K562 (cell line): ENCODE data around the gene NMRAL1. TPM values are rescaled to one million over a fixed set of nuclear protein-coding genes. Genes with fewer than 3 reads are reported as not detected.

Experiments used
- ATAC-seq: fragments of 200-7000 bp; cut with Tn5 transposase; 3 replicates; pipeline ENCODE4 v1.9.1; 2020; ENCODE audit warnings: moderate library complexity
- BruUV-seq: library from RNA; stranded (reverse); fragments of 400-500 nt; replicated peaks from 2 replicates; lab custom pipeline; 2021; lab: Mats Ljungman, UMichigan
- CTCF ChIA-PET: fragments of 300-600 bp; formaldehyde crosslinking; extraction: SDS; loops from one replicate; lab custom pipeline; 2021; ENCODE audit warnings: low intra/inter-chr PET ratio; lab: Yijun Ruan, JAX
- POLR2A ChIA-PET: fragments of 300-600, 350-650 bp; sonication (Branson Sonifier 250); formaldehyde crosslinking; extraction: SDS; loops from one replicate; lab custom pipeline; 2021; ENCODE audit warnings: antibody characterized with exemption, inconsistent platforms; lab: Yijun Ruan, JAX
- DNase-seq, 4 experiments: peaks; one replicate each; pipeline versions ENCODE4 v3.0.0 to v3.0.0-alpha.2; 2011 to 2018; ENCODE audit warnings: low spot score in 3 of 4, mixed read lengths in 3 of 4; ENCODE audit errors: extremely low read depth in 1 of 4
- FAIRE-seq: peaks from 2 replicates; lab custom pipeline; 2011; peaks lifted over from hg19 to GRCh38; lab: Jason Lieb, UNC
- H2AFZ ChIP-seq: 2 replicates; pipeline ENCODE4 v1.6.0; 2011; ENCODE audit warnings: low read depth, low read length, control low read depth, inconsistent platforms
- H3K27ac ChIP-seq: fragments of 200-600 bp; 3 replicates; pipeline ENCODE4 v1.8.0; 2011; ENCODE audit warnings: low read depth, mild to moderate bottlenecking, control low read depth, inconsistent platforms, low read length, moderate library complexity, mixed read lengths; ENCODE audit errors: extremely low read depth
- H3K27me3 ChIP-seq, 2 experiments: fragments of 300-600 bp in 1 of 2; 2 replicates in 1 of 2; 3 replicates in 1 of 2; pipeline versions ENCODE4 v1.6.0 to v1.8.0; 2011; ENCODE audit warnings: inconsistent platforms in 2 of 2, low read length in 2 of 2, mild to moderate bottlenecking in 1 of 2, mixed read lengths in 1 of 2, moderate library complexity in 1 of 2; ENCODE audit not compliant: control insufficient read depth in 2 of 2, insufficient read depth in 2 of 2
- H3K36me3 ChIP-seq: fragments of 300-600 bp; 3 replicates; pipeline ENCODE4 v1.8.0; 2011; ENCODE audit warnings: mild to moderate bottlenecking, low read length, inconsistent platforms; ENCODE audit not compliant: control insufficient read depth, insufficient read depth
- H3K4me1 ChIP-seq, 2 experiments: fragments of 200-600 bp in 1 of 2; replicated peaks in 1 of 2; 2 replicates in 1 of 2; 3 replicates in 1 of 2; pipeline versions ENCODE4 v1.5.1 to v1.8.0; 2011; ENCODE audit warnings: inconsistent platforms in 2 of 2, low read length in 2 of 2, mild to moderate bottlenecking in 1 of 2, mixed read lengths in 1 of 2, moderate library complexity in 1 of 2; ENCODE audit not compliant: control insufficient read depth in 2 of 2, insufficient read depth in 2 of 2
- H3K4me2 ChIP-seq: 2 replicates; pipeline ENCODE4 v1.6.1; 2011; ENCODE audit warnings: low read length, control low read depth, inconsistent platforms, mixed read lengths; ENCODE audit not compliant: insufficient read depth
- H3K4me3 ChIP-seq: fragments of 200-600 bp; sonication (generic), shearing (Covaris generic); 2 replicates; pipeline ENCODE4 v1.5.1; 2016; ENCODE audit warnings: control low read depth, inconsistent platforms
- H3K79me2 ChIP-seq: fragments of 200-600 bp; 3 replicates; pipeline ENCODE4 v1.8.0; 2011; ENCODE audit warnings: low read length, inconsistent platforms; ENCODE audit not compliant: control insufficient read depth, insufficient read depth
- H3K9ac ChIP-seq, 2 experiments: 2 replicates each; pipeline versions ENCODE4 v1.6.0 to v1.6.1; 2011; ENCODE audit warnings: low read depth in 2 of 2, low read length in 2 of 2, control low read depth in 1 of 2, inconsistent platforms in 1 of 2, mild to moderate bottlenecking in 1 of 2, mixed read lengths in 1 of 2; ENCODE audit not compliant: insufficient read depth in 1 of 2
- H3K9me1 ChIP-seq: one replicate; pipeline ENCODE4 v1.6.0; 2011; ENCODE audit warnings: inconsistent platforms, mild to moderate bottlenecking, low read length, moderate library complexity; ENCODE audit not compliant: control insufficient read depth, insufficient read depth
- H3K9me3 ChIP-seq: replicated peaks from 2 replicates; pipeline ENCODE4 v1.5.1; 2011; ENCODE audit warnings: low read depth, low read length, inconsistent platforms; ENCODE audit not compliant: control insufficient read depth, insufficient read depth
- H4K20me1 ChIP-seq: replicated peaks from 2 replicates; pipeline ENCODE4 v1.6.1; 2011; ENCODE audit warnings: low read length, inconsistent platforms, mixed read lengths; ENCODE audit not compliant: control insufficient read depth, insufficient read depth
- BACH1 ChIP-seq: fragments of 200-800 bp; sonication (Bioruptor generic); IDR thresholded peaks from 2 replicates; pipeline ENCODE4 v1.6.1; 2016; ENCODE audit warnings: missing genetic modification characterization, missing compliant biosample characterization
- CC2D1A ChIP-seq: fragments of 450-650 bp; IDR thresholded peaks from 2 replicates; pipeline ENCODE4 v1.6.1; 2017; ENCODE audit warnings: mild to moderate bottlenecking
- MYBL2 ChIP-seq, 2 experiments: fragments of 450-650 bp in 1 of 2; sonication (generic) in 1 of 2; formaldehyde crosslinking in 1 of 2; IDR thresholded peaks; 2 replicates each; pipeline versions ENCODE4 v1.6.1 to v1.8.1; 2017 to 2022; ENCODE audit warnings: borderline replicate concordance in 1 of 2, inconsistent platforms in 1 of 2, low read depth in 1 of 2, mild to moderate bottlenecking in 1 of 2, missing genetic modification reagents in 1 of 2, moderate library complexity in 1 of 2
- NFYB ChIP-seq: IDR thresholded peaks from 2 replicates; pipeline ENCODE4 v1.6.1; 2011; ENCODE audit warnings: mild to moderate bottlenecking, moderate library complexity; ENCODE audit not compliant: insufficient read length; ENCODE audit errors: extremely low read depth
- XRCC3 ChIP-seq: fragments of 450-650 bp; IDR thresholded peaks from 2 replicates; pipeline ENCODE4 v1.6.1; 2017; ENCODE audit warnings: mild to moderate bottlenecking, moderate library complexity
- ZFP1 ChIP-seq: fragments of 450-650 bp; formaldehyde crosslinking; IDR thresholded peaks from 2 replicates; pipeline ENCODE4 v1.4.0; 2020; ENCODE audit warnings: mild to moderate bottlenecking, mixed read lengths
- ZNF124 ChIP-seq: sonication (generic); formaldehyde crosslinking; IDR thresholded peaks from 2 replicates; pipeline ENCODE4 v1.8.1; 2022; ENCODE audit warnings: missing genetic modification reagents
- ZNF143 ChIP-seq: sonication (generic); formaldehyde crosslinking; IDR thresholded peaks from 2 replicates; pipeline ENCODE4 v1.9.0; 2022; ENCODE audit warnings: mild to moderate bottlenecking, missing genetic modification reagents
- ZNF224 ChIP-seq: sonication (generic); formaldehyde crosslinking; IDR thresholded peaks from 2 replicates; pipeline ENCODE4 v1.8.0; 2022; ENCODE audit warnings: mild to moderate bottlenecking, missing genetic modification reagents
- WGBS: fragments of 100-300 bp; shearing (Covaris generic); methylation state at CpG from one replicate; pipeline ENCODE4 v1.1.6; 2016; ENCODE audit warnings: low coverage, mixed read lengths; ENCODE audit not compliant: insufficient coverage; ENCODE audit errors: missing lambda C conversion rate; 5-methylcytosine and 5-hydroxymethylcytosine counted together
- in situ Hi-C: fragments of 300-500 bp; cut with MboI; formaldehyde crosslinking; loops from 4 replicates; pipeline ENCODE4 v1.15.0; 2018; ENCODE audit warnings: inconsistent platforms, mixed read lengths
- intact Hi-C: fragments of 100-400 bp; cut with micrococcal nuclease; formaldehyde crosslinking; loops from 2 replicates; pipeline ENCODE4 v1.14.2; 2022
- polyA plus RNA-seq, 8 experiments: library from polyadenylated mRNA; depleted of rRNA in 4 of 8; stranded (reverse) in 5 of 8; unstranded in 3 of 8; fragments of >200 nt; fragmentation: Nextera tagmentation in 2 of 8; fragmentation: Illumina TruSeq in 1 of 8; extraction: Ambion mirVana in 2 of 8; extraction: Trizol in 1 of 8; gene quantifications; 2 replicates each; pipeline versions ENCODE4 v1.2.1 to v1.2.3, GENCODE V29; 2011 to 2014; ENCODE audit warnings: inconsistent platforms in 1 of 8, missing spikeins in 1 of 8
- total RNA-seq, 7 experiments: library from RNA; depleted of rRNA in 6 of 7; stranded (reverse); fragments of >200 nt in 6 of 7; fragmentation: Illumina TruSeq in 2 of 7; extraction: Trizol in 2 of 7; gene quantifications; 2 replicates each; pipeline versions ENCODE4 v1.2.1 to v1.2.3, GENCODE V29; 2011 to 2021; ENCODE audit warnings: low replicate concordance in 1 of 7

The NMRAL1 gene
- total and polyA plus RNA-seq, 9 of the 15 experiments (the other 6 are each of a cell fraction or from before 2014, with no cell fraction given): 6.3 to 116 (median 63.2) TPM

DNA sequence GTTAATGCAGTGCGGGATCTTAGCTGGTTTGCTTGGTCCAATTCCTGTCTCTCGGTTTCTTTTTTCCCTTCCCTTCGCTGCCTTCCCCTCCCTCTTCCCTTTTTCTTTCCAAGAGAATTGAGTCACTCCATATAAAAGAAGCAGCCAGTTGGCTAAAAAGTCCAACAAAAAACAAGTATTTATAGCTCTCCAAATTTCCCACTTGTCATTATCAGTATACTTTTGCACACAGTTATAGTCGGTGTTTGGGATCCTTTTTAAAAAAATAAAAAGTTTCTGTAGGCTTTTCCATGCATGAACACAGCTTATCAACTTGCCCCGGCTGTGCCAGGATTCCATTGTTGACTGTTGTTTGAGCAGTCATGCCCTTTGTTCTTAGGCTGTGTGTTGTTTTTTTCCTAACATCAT, 26.6 kb upstream of the NMRAL1 start:
- DNase-seq (no peak), FAIRE-seq (no peak), ATAC-seq (no peak)
- Histone ChIP-seq H3K9me3 (no peaks in the 10 kb centered on the region), H3K27me3 (no peaks in the 10 kb centered on the region), H3K4me1 (peaks cover 0 to 6% of the 10 kb centered on the region in 2 experiments; a peak in 3 of 5 replicates), H2AFZ (no peak overlapping the region), H3K9me1 (no peaks in the 10 kb centered on the region), H4K20me1 (peaks cover 11% of the 10 kb centered on the region; the same call in 1 of the 2 replicates), H3K4me2 (no peak overlapping the region), H3K27ac (no peak overlapping the region), H3K9ac (no peak overlapping the region), H3K4me3 (no peak overlapping the region), H3K36me3 (peaks cover 22% of the 10 kb centered on the region), H3K79me2 (peaks cover 29% of the 10 kb centered on the region; the same call in 2 of the 3 replicates)
- intact Hi-C loops: no loop called here
- ChIA-PET POLR2A (interaction anchor here (0.9 to 3.4 kb wide), 4 partner anchors 10 to 25 kb away, joined by 3 to 10 read pairs (median 4); partner anchors contain the start of gene HMOX2), CTCF (no interaction called here)
- no TSS peak for BruUV-seq
- 77% methylated on average over 4 of the region's 5 CpGs for WGBS
- no peak for TF ChIP-seq NFYB
- no peak for TF ChIP-seq ZNF224 (CRISPR knock-in tag)
- no peak for TF ChIP-seq CC2D1A
- no peak for TF ChIP-seq BACH1 (tag)
- no peak for TF ChIP-seq ZNF124 (CRISPR knock-in tag)
- TF ChIP-seq ZFP1 (CRISPR knock-in tag): no peak
- no peak for TF ChIP-seq MYBL2 (IDR thresholded peaks at IDR 0.05; ENCODE audit: low read depth)
- TF ChIP-seq MYBL2 (CRISPR knock-in tag; IDR thresholded peaks at IDR 0.05; ENCODE audit: borderline replicate concordance): no peak
- TF ChIP-seq XRCC3: no peak
- TF ChIP-seq ZNF143 (CRISPR knock-in tag): no peak
- in situ Hi-C loops: no loop called here
